HG02759 (cell line): Measurements from ENCODE around the gene CUL9.

Experiments
- ATAC-seq: cut with Tn5 transposase; IDR thresholded peaks from one replicate; pipeline ENCODE4 v1.9.1; 2021; ENCODE audit warnings: mild to moderate bottlenecking, moderate library complexity; ENCODE audit not compliant: unreplicated experiment

Gene CUL9

GRCh38 chr6:43193929-43194328, 11.9 kb downstream of the CUL9 start:
- no peak for ATAC-seq

GRCh38 chr6:43196337-43196736, 14.3 kb downstream of the CUL9 start:
- no peak for ATAC-seq

- no peak for ATAC-seq
Measured at GRCh38 chr6:43199912-43200311, 17.9 kb downstream of the CUL9 start.

GRCh38 chr6:43200541-43200940, 18.5 kb downstream of the CUL9 start:
- ATAC-seq, result no peak

GRCh38 chr6:43202451-43202850, 20.5 kb downstream of the CUL9 start:
- ATAC-seq, result no peak

GRCh38 chr6:43203029-43203717, 21.2 kb downstream of the CUL9 start:
- no peak for ATAC-seq

GRCh38 chr6:43203718-43204095, 21.7 kb downstream of the CUL9 start:
- no peak for ATAC-seq

GRCh38 chr6:43204271-43205105, 22.5 kb downstream of the CUL9 start:
- no peak for ATAC-seq

GRCh38 chr6:43205849-43206248, 23.9 kb downstream of the CUL9 start:
- no peak for ATAC-seq

- ATAC-seq, result no peak
Measured at GRCh38 chr6:43207286-43207685, 25.3 kb downstream of the CUL9 start.

GRCh38 chr6:43211955-43212354, 30.0 kb downstream of the CUL9 start:
- no peak for ATAC-seq

GRCh38 chr6:43213431-43213830, 31.4 kb downstream of the CUL9 start:
- no peak for ATAC-seq

- no peak for ATAC-seq
Measured at GRCh38 chr6:43215066-43215465, 33.1 kb downstream of the CUL9 start.

- ATAC-seq, result no peak
Measured at GRCh38 chr6:43216200-43216599, 34.2 kb downstream of the CUL9 start.

- no peak for ATAC-seq
Measured at GRCh38 chr6:43217351-43217750, 35.4 kb downstream of the CUL9 start.

GRCh38 chr6:43219119-43219518, 37.1 kb downstream of the CUL9 start:
- ATAC-seq, result no peak

GRCh38 chr6:43219814-43220213, 37.8 kb downstream of the CUL9 start:
- ATAC-seq, result no peak

- no peak for ATAC-seq
Measured at GRCh38 chr6:43220439-43220951, 38.5 kb downstream of the CUL9 start.

GRCh38 chr6:43221046-43221972, 39.3 kb downstream of the CUL9 start:
- no peak for ATAC-seq

GRCh38 chr6:43222418-43223059, 40.5 kb downstream of the CUL9 start:
- no peak for ATAC-seq

- ATAC-seq, result no peak
Measured at GRCh38 chr6:43223175-43223574, 41.2 kb downstream of the CUL9 start.
